K562 (cell line): ENCODE measurements around the gene NEK2. TPM values are rescaled to one million over a fixed set of nuclear protein-coding genes. Genes with fewer than 3 reads are reported as not detected.

Experiments
- ATAC-seq: fragments of 200-7000 bp; cut with Tn5 transposase; 3 replicates; pipeline ENCODE4 v1.9.1; 2020; ENCODE audit warnings: moderate library complexity
- BruUV-seq: library from RNA; stranded (reverse); fragments of 400-500 nt; replicated peaks from 2 replicates; lab custom pipeline; 2021; lab: Mats Ljungman, UMichigan
- CTCF ChIA-PET: fragments of 300-600 bp; formaldehyde crosslinking; extraction: SDS; loops from one replicate; lab custom pipeline; 2021; ENCODE audit warnings: low intra/inter-chr PET ratio; lab: Yijun Ruan, JAX
- POLR2A ChIA-PET: fragments of 300-600, 350-650 bp; sonication (Branson Sonifier 250); formaldehyde crosslinking; extraction: SDS; loops from one replicate; lab custom pipeline; 2021; ENCODE audit warnings: antibody characterized with exemption, inconsistent platforms; lab: Yijun Ruan, JAX
- DNase-seq, 4 experiments: peaks; one replicate each; pipeline versions ENCODE4 v3.0.0 to v3.0.0-alpha.2; 2011 to 2018; ENCODE audit warnings: low spot score in 3 of 4, mixed read lengths in 3 of 4; ENCODE audit errors: extremely low read depth in 1 of 4
- FAIRE-seq: peaks from 2 replicates; lab custom pipeline; 2011; peaks lifted over from hg19 to GRCh38; lab: Jason Lieb, UNC
- H2AFZ ChIP-seq: 2 replicates; pipeline ENCODE4 v1.6.0; 2011; ENCODE audit warnings: low read depth, low read length, control low read depth, inconsistent platforms
- H3K27ac ChIP-seq: fragments of 200-600 bp; 3 replicates; pipeline ENCODE4 v1.8.0; 2011; ENCODE audit warnings: low read depth, mild to moderate bottlenecking, control low read depth, inconsistent platforms, low read length, moderate library complexity, mixed read lengths; ENCODE audit errors: extremely low read depth
- H3K27me3 ChIP-seq, 2 experiments: fragments of 300-600 bp in 1 of 2; 2 replicates in 1 of 2; 3 replicates in 1 of 2; pipeline versions ENCODE4 v1.6.0 to v1.8.0; 2011; ENCODE audit warnings: inconsistent platforms in 2 of 2, low read length in 2 of 2, mild to moderate bottlenecking in 1 of 2, mixed read lengths in 1 of 2, moderate library complexity in 1 of 2; ENCODE audit not compliant: control insufficient read depth in 2 of 2, insufficient read depth in 2 of 2
- H3K36me3 ChIP-seq: fragments of 300-600 bp; 3 replicates; pipeline ENCODE4 v1.8.0; 2011; ENCODE audit warnings: mild to moderate bottlenecking, low read length, inconsistent platforms; ENCODE audit not compliant: control insufficient read depth, insufficient read depth
- H3K4me1 ChIP-seq, 2 experiments: fragments of 200-600 bp in 1 of 2; replicated peaks in 1 of 2; 2 replicates in 1 of 2; 3 replicates in 1 of 2; pipeline versions ENCODE4 v1.5.1 to v1.8.0; 2011; ENCODE audit warnings: inconsistent platforms in 2 of 2, low read length in 2 of 2, mild to moderate bottlenecking in 1 of 2, mixed read lengths in 1 of 2, moderate library complexity in 1 of 2; ENCODE audit not compliant: control insufficient read depth in 2 of 2, insufficient read depth in 2 of 2
- H3K4me2 ChIP-seq: 2 replicates; pipeline ENCODE4 v1.6.1; 2011; ENCODE audit warnings: low read length, control low read depth, inconsistent platforms, mixed read lengths; ENCODE audit not compliant: insufficient read depth
- H3K4me3 ChIP-seq: fragments of 200-600 bp; sonication (generic), shearing (Covaris generic); 2 replicates; pipeline ENCODE4 v1.5.1; 2016; ENCODE audit warnings: control low read depth, inconsistent platforms
- H3K79me2 ChIP-seq: fragments of 200-600 bp; 3 replicates; pipeline ENCODE4 v1.8.0; 2011; ENCODE audit warnings: low read length, inconsistent platforms; ENCODE audit not compliant: control insufficient read depth, insufficient read depth
- H3K9ac ChIP-seq, 2 experiments: 2 replicates each; pipeline versions ENCODE4 v1.6.0 to v1.6.1; 2011; ENCODE audit warnings: low read depth in 2 of 2, low read length in 2 of 2, control low read depth in 1 of 2, inconsistent platforms in 1 of 2, mild to moderate bottlenecking in 1 of 2, mixed read lengths in 1 of 2; ENCODE audit not compliant: insufficient read depth in 1 of 2
- H3K9me1 ChIP-seq: one replicate; pipeline ENCODE4 v1.6.0; 2011; ENCODE audit warnings: inconsistent platforms, mild to moderate bottlenecking, low read length, moderate library complexity; ENCODE audit not compliant: control insufficient read depth, insufficient read depth
- H3K9me3 ChIP-seq: replicated peaks from 2 replicates; pipeline ENCODE4 v1.5.1; 2011; ENCODE audit warnings: low read depth, low read length, inconsistent platforms; ENCODE audit not compliant: control insufficient read depth, insufficient read depth
- H4K20me1 ChIP-seq: replicated peaks from 2 replicates; pipeline ENCODE4 v1.6.1; 2011; ENCODE audit warnings: low read length, inconsistent platforms, mixed read lengths; ENCODE audit not compliant: control insufficient read depth, insufficient read depth
- BCLAF1 ChIP-seq, 2 experiments: fragments of 450-650 bp in 1 of 2; IDR thresholded peaks; 2 replicates each; pipeline ENCODE4 v1.6.1; 2011 to 2017; ENCODE audit warnings: low read depth in 2 of 2, antibody characterized with exemption in 1 of 2, borderline replicate concordance in 1 of 2, low read length in 1 of 2, mild to moderate bottlenecking in 1 of 2, mixed read lengths in 1 of 2; ENCODE audit not compliant: control insufficient read depth in 1 of 2
- CBX3 ChIP-seq, 2 experiments: IDR thresholded peaks; 1 replicate in 1 of 2; 2 replicates in 1 of 2; pipeline ENCODE4 v1.6.1; 2012; ENCODE audit warnings: inconsistent platforms in 2 of 2, low read length in 2 of 2, borderline replicate concordance in 1 of 2, control low read depth in 1 of 2
- ETV1 ChIP-seq: fragments of 450-650 bp; conservative IDR thresholded peaks from 2 replicates; pipeline ENCODE4 v1.6.1; 2016; ENCODE audit warnings: missing genetic modification characterization, control low read depth, low read depth, missing compliant biosample characterization
- GATAD2A ChIP-seq: fragments of 450-650 bp; IDR thresholded peaks from 2 replicates; pipeline ENCODE4 v1.6.1; 2017
- KHSRP ChIP-seq: fragments of 450-650 bp; IDR thresholded peaks from 2 replicates; pipeline ENCODE4 v1.6.1; 2017
- POLR3G ChIP-seq: IDR thresholded peaks from 2 replicates; pipeline ENCODE4 v1.6.1; 2011; ENCODE audit not compliant: insufficient read length, insufficient replicate concordance; ENCODE audit errors: extremely low read depth
- SMARCE1 ChIP-seq: fragments of 450-650 bp; IDR thresholded peaks from 2 replicates; pipeline ENCODE4 v1.7.1; 2016; ENCODE audit warnings: mild to moderate bottlenecking
- STAT6 ChIP-seq: sonication (generic); formaldehyde crosslinking; IDR thresholded peaks from 2 replicates; pipeline ENCODE4 v1.8.1; 2023; ENCODE audit warnings: mild to moderate bottlenecking, missing genetic modification reagents
- TRIM24 ChIP-seq, 2 experiments: fragments of 450-650 bp; IDR thresholded peaks; 2 replicates each; pipeline ENCODE4 v1.6.1; 2016
- TRIM28 ChIP-seq: fragments of 450-650 bp; IDR thresholded peaks from 2 replicates; pipeline ENCODE4 v1.6.1; 2017
- ZNF175 ChIP-seq: fragments of 200-800 bp; sonication (Bioruptor generic); IDR thresholded peaks from 2 replicates; pipeline ENCODE4 v1.6.1; 2016; ENCODE audit warnings: low read depth, mild to moderate bottlenecking, missing genetic modification characterization, missing compliant biosample characterization
- ZNF316 ChIP-seq: fragments of 450-650 bp; IDR thresholded peaks from 2 replicates; pipeline ENCODE4 v1.6.1; 2016
- WGBS: fragments of 100-300 bp; shearing (Covaris generic); methylation state at CpG from one replicate; pipeline ENCODE4 v1.1.6; 2016; ENCODE audit warnings: low coverage, mixed read lengths; ENCODE audit not compliant: insufficient coverage; ENCODE audit errors: missing lambda C conversion rate; 5-methylcytosine and 5-hydroxymethylcytosine counted together
- in situ Hi-C: fragments of 300-500 bp; cut with MboI; formaldehyde crosslinking; loops from 4 replicates; pipeline ENCODE4 v1.15.0; 2018; ENCODE audit warnings: inconsistent platforms, mixed read lengths
- intact Hi-C: fragments of 100-400 bp; cut with micrococcal nuclease; formaldehyde crosslinking; loops from 2 replicates; pipeline ENCODE4 v1.14.2; 2022
- polyA plus RNA-seq, 8 experiments: library from polyadenylated mRNA; depleted of rRNA in 4 of 8; stranded (reverse) in 5 of 8; unstranded in 3 of 8; fragments of >200 nt; fragmentation: Nextera tagmentation in 2 of 8; fragmentation: Illumina TruSeq in 1 of 8; extraction: Ambion mirVana in 2 of 8; extraction: Trizol in 1 of 8; gene quantifications; 2 replicates each; pipeline versions ENCODE4 v1.2.1 to v1.2.3, GENCODE V29; 2011 to 2014; ENCODE audit warnings: inconsistent platforms in 1 of 8, missing spikeins in 1 of 8
- total RNA-seq, 7 experiments: library from RNA; depleted of rRNA in 6 of 7; stranded (reverse); fragments of >200 nt in 6 of 7; fragmentation: Illumina TruSeq in 2 of 7; extraction: Trizol in 2 of 7; gene quantifications; 2 replicates each; pipeline versions ENCODE4 v1.2.1 to v1.2.3, GENCODE V29; 2011 to 2021; ENCODE audit warnings: low replicate concordance in 1 of 7

The NEK2 gene
- total and polyA plus RNA-seq, 9 of the 15 experiments (the other 6 are each of a cell fraction or from before 2014, with no cell fraction given): 30.0 to 74.7 (median 66.4) TPM

- no peak overlapping the region for H3K4me2 ChIP-seq
- 13% methylated on average over 3 of the region's 3 CpGs for WGBS
- H3K4me1 ChIP-seq: peaks cover 9 to 20% of the 10 kb centered on the region in 2 experiments; a peak in 4 of 5 replicates
- in situ Hi-C loops (no loop called here), intact Hi-C loops (no loop called here)
- TF ChIP-seq ZNF316: peak; percentile 84
- TF ChIP-seq CBX3 (IDR thresholded peaks at IDR 0.05; ENCODE audit: borderline replicate concordance in 1 of 2, low read length in 2 of 2): peak in 1 of 2 experiments; percentile 68; a peak in 1 of 3 replicates
- TF ChIP-seq ETV1 (tag): 0 out of 2 replicates have a peak, but pooled peaks have one; percentile 32
- TF ChIP-seq POLR3G: no peak
- peak in 1 of 2 experiments; percentile 59; a peak in 2 of 4 replicates for TF ChIP-seq TRIM24 (IDR thresholded peaks at IDR 0.05)
- no peak for TF ChIP-seq BCLAF1 (IDR thresholded peaks at IDR 0.05; ENCODE audit: borderline replicate concordance in 1 of 2, control insufficient read depth in 1 of 2, low read depth in 2 of 2, low read length in 1 of 2)
- 0 out of 2 replicates have a peak, but pooled peaks have one; percentile 32 for TF ChIP-seq TRIM28
- TF ChIP-seq SMARCE1: peak; percentile 15; the same call in 1 of the 2 replicates
- 0 out of 2 replicates have a peak, but pooled peaks have one; percentile 24 for TF ChIP-seq GATAD2A
- TF ChIP-seq STAT6 (CRISPR knock-in tag): no peak
- TF ChIP-seq KHSRP: no peak
- peak; percentile 77; the same call in 1 of the 2 replicates for TF ChIP-seq ZNF175 (CRISPR knock-in tag)
- no peak overlapping the region for H3K27ac ChIP-seq
- no TSS peak for BruUV-seq
- ATAC-seq (peak; percentile 16; the same call in 2 of the 3 replicates), DNase-seq (peak in 2 of 4 experiments; percentile 57 to 64), FAIRE-seq (peak; percentile 70)
- no peaks in the 10 kb centered on the region for H3K36me3 ChIP-seq
- POLR2A ChIA-PET: interaction anchor here (0.8 to 1.1 kb wide), 3 partner anchors 10 to 18 kb away, joined by 4 to 6 read pairs (median 4); no protein-coding TSS in a partner anchor
- CTCF ChIA-PET: interaction anchor here (0.5 kb wide), 1 partner anchor 155 kb away, joined by 3 read pairs; no protein-coding TSS in a partner anchor
- H4K20me1 ChIP-seq: no peaks in the 10 kb centered on the region
- no peaks in the 10 kb centered on the region for H3K79me2 ChIP-seq
- H2AFZ ChIP-seq: peak overlapping the region; percentile 4; the same call in 1 of the 2 replicates
- H3K9ac ChIP-seq: no peak overlapping the region
- no peak overlapping the region for H3K4me3 ChIP-seq
- no peaks in the 10 kb centered on the region for H3K27me3 ChIP-seq
- H3K9me3 ChIP-seq: no peaks in the 10 kb centered on the region
- H3K9me1 ChIP-seq: no peaks in the 10 kb centered on the region
Measured at GRCh38 chr1:211623515-211623914, 51.9 kb downstream of the NEK2 start.
